PC-9 (cell line): ENCODE measurements around the gene SOX5. TPM values are rescaled to one million over a fixed set of nuclear protein-coding genes. Genes with fewer than 3 reads are reported as not detected.

Source experiments
- BruUV-seq: library from RNA; stranded (reverse); fragments of 400-500 nt; replicated peaks from 2 replicates; lab custom pipeline; 2021; lab: Mats Ljungman, UMichigan
- CTCF ChIA-PET: fragments of 300-600 bp; sonication (Branson Sonifier 250); formaldehyde crosslinking; loops from one replicate; lab custom pipeline; 2022; ENCODE audit warnings: antibody characterized with exemption; lab: Charles Lee
- POLR2A ChIA-PET: fragments of 300-600 bp; sonication (Branson Sonifier 250); formaldehyde crosslinking; loops from one replicate; lab custom pipeline; 2022; ENCODE audit warnings: antibody characterized with exemption; ENCODE audit not compliant: unreplicated experiment; lab: Charles Lee
- DNase-seq, 2 experiments: peaks; one replicate each; pipeline versions ENCODE4 v3.0.0 to v3.0.0-alpha.2; 2015 to 2022; ENCODE audit warnings: mixed read lengths in 1 of 2
- H2AFZ ChIP-seq: fragments of 200-600 bp; sonication (generic); 2 replicates; pipeline ENCODE4 v1.8.1; 2017; ENCODE audit warnings: antibody characterized with exemption
- H3F3A ChIP-seq: fragments of 200-600 bp; sonication (generic); 2 replicates; pipeline ENCODE4 v1.8.1; 2017; ENCODE audit warnings: antibody characterized with exemption, mild to moderate bottlenecking, low read depth; ENCODE audit not compliant: insufficient read depth
- H3K27ac ChIP-seq: fragments of 200-600 bp; sonication (generic); 2 replicates; pipeline ENCODE4 v1.6.1; 2016; ENCODE audit warnings: mixed run types
- H3K27me3 ChIP-seq: fragments of 200-600 bp; sonication (generic); 2 replicates; pipeline ENCODE4 v1.6.1; 2016; ENCODE audit warnings: low read depth, mixed run types; ENCODE audit not compliant: insufficient read depth
- H3K36me3 ChIP-seq: fragments of 200-600 bp; sonication (generic); 2 replicates; pipeline ENCODE4 v1.6.1; 2016; ENCODE audit warnings: low read depth, mixed run types
- H3K4me1 ChIP-seq: fragments of 200-600 bp; sonication (generic); replicated peaks from 2 replicates; pipeline ENCODE4 v1.6.1; 2016; ENCODE audit warnings: mixed run types; ENCODE audit not compliant: insufficient read depth
- H3K4me2 ChIP-seq: fragments of 200-600 bp; sonication (generic); 2 replicates; pipeline ENCODE4 v1.6.1; 2017; ENCODE audit warnings: mixed run types
- H3K4me3 ChIP-seq: fragments of 200-600 bp; sonication (generic); 2 replicates; pipeline ENCODE4 v1.6.1; 2016; ENCODE audit warnings: mixed run types
- H3K79me2 ChIP-seq: fragments of 200-600 bp; sonication (generic); 2 replicates; pipeline ENCODE4 v1.6.1; 2017; ENCODE audit warnings: low read depth, mixed run types
- H3K9me2 ChIP-seq: fragments of 200-600 bp; sonication (generic); 2 replicates; pipeline ENCODE4 v1.8.1; 2017; ENCODE audit warnings: mild to moderate bottlenecking; ENCODE audit not compliant: insufficient read depth
- H3K9me3 ChIP-seq: fragments of 200-600 bp; sonication (generic); 2 replicates; pipeline ENCODE4 v1.8.1; 2016; ENCODE audit warnings: low read depth; ENCODE audit not compliant: insufficient read depth
- H4K20me1 ChIP-seq: fragments of 200-600 bp; sonication (generic); 2 replicates; pipeline ENCODE4 v1.8.1; 2017; ENCODE audit not compliant: insufficient read depth
- EZH2 ChIP-seq: fragments of 200-600 bp; sonication (generic); IDR thresholded peaks from 2 replicates; pipeline ENCODE4 v1.8.0; 2017; ENCODE audit warnings: antibody characterized with exemption, low read depth
- intact Hi-C: fragments of 100-400 bp; cut with micrococcal nuclease; formaldehyde crosslinking; loops from one replicate; pipeline ENCODE4 v1.10.0; 2022; ENCODE audit not compliant: unreplicated experiment
- total RNA-seq: library from RNA; stranded (reverse); gene quantifications from 2 replicates; pipeline ENCODE4 v1.2.3, GENCODE V29; 2021
- TF ChIP-seq, protein P1 (sequence below): fragments of 200-600 bp; sonication (generic); conservative IDR thresholded peaks from 2 replicates; pipeline ENCODE4 v1.6.1; 2017; ENCODE audit warnings: mixed run types, antibody characterized with exemption, mild to moderate bottlenecking, moderate library complexity

Gene SOX5
- total RNA-seq, 1 experiment from 2014 or later = not detected

DNA sequence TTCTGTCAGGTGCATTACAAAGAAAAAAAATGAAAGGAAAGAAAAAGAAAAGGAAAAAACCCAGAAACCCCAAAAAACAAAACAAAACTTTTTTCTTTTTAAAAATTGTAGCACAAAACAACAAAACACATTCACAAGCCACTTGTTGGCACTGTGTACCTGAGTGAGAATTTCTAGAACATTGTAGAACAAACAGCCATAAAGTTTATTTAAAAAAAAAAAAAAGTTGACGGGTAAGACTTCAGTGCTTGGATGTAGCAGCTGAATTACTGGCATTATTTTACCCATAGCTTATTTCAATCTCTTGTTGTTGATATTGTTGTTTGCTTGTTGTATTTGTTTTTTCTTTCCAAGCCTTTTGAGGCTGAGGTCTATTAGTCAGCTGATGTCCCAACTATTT is 415.8 kb downstream of the SOX5 start:
- DNase-seq = no peak
- Histone ChIP-seq H4K20me1 (no peaks in the 10 kb centered on the region), H3K9me2 (no peaks in the 10 kb centered on the region), H3K27me3 (no peaks in the 10 kb centered on the region; the same call in 1 of the 2 replicates), H3K4me1 (no peaks in the 10 kb centered on the region), H3F3A (no peaks in the 10 kb centered on the region), H3K9me3 (no peaks in the 10 kb centered on the region), H3K27ac (no peak overlapping the region), H3K79me2 (no peaks in the 10 kb centered on the region), H3K4me3 (no peak overlapping the region), H3K4me2 (no peak overlapping the region), H2AFZ (no peak overlapping the region), H3K36me3 (no peaks in the 10 kb centered on the region)
- intact Hi-C loops = no loop called here
- POLR2A ChIA-PET = no interaction called here
- BruUV-seq = no TSS peak
- TF ChIP-seq, protein P1, sequence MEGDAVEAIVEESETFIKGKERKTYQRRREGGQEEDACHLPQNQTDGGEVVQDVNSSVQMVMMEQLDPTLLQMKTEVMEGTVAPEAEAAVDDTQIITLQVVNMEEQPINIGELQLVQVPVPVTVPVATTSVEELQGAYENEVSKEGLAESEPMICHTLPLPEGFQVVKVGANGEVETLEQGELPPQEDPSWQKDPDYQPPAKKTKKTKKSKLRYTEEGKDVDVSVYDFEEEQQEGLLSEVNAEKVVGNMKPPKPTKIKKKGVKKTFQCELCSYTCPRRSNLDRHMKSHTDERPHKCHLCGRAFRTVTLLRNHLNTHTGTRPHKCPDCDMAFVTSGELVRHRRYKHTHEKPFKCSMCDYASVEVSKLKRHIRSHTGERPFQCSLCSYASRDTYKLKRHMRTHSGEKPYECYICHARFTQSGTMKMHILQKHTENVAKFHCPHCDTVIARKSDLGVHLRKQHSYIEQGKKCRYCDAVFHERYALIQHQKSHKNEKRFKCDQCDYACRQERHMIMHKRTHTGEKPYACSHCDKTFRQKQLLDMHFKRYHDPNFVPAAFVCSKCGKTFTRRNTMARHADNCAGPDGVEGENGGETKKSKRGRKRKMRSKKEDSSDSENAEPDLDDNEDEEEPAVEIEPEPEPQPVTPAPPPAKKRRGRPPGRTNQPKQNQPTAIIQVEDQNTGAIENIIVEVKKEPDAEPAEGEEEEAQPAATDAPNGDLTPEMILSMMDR = no peak
- no peak for TF ChIP-seq EZH2
- CTCF ChIA-PET = no interaction called here

DNA sequence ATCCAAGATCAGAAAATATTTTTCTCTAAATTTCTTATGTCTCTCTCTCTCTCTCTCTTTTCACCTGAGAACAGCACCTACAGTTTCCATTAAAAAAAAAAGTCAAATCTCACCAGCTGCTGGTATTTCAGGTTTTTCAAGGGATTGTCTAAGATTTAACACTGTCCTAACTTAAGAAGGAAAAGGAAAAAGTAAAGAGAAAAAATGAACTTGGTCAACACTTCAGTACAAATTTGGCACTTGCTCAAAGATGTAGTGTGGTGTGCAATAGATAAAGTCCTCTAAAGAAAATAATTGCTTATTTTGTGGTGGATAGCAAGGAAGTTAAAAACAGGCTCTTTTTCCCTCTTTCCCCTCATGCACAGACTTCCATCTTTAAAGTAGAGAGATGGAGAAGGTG is 416.2 kb downstream of the SOX5 start:
- intact Hi-C loops = no loop called here
- Histone ChIP-seq H3F3A (no peaks in the 10 kb centered on the region), H3K4me3 (no peak overlapping the region), H2AFZ (no peak overlapping the region), H3K9me3 (no peaks in the 10 kb centered on the region), H3K27me3 (no peaks in the 10 kb centered on the region; the same call in 1 of the 2 replicates), H3K4me1 (no peaks in the 10 kb centered on the region), H3K4me2 (no peak overlapping the region), H3K36me3 (no peaks in the 10 kb centered on the region), H4K20me1 (no peaks in the 10 kb centered on the region), H3K9me2 (no peaks in the 10 kb centered on the region), H3K27ac (no peak overlapping the region), H3K79me2 (no peaks in the 10 kb centered on the region)
- POLR2A ChIA-PET = no interaction called here
- no TSS peak for BruUV-seq
- CTCF ChIA-PET = no interaction called here
- TF ChIP-seq, protein P1 = no peak
- no peak for TF ChIP-seq EZH2
- no peak for DNase-seq

DNA sequence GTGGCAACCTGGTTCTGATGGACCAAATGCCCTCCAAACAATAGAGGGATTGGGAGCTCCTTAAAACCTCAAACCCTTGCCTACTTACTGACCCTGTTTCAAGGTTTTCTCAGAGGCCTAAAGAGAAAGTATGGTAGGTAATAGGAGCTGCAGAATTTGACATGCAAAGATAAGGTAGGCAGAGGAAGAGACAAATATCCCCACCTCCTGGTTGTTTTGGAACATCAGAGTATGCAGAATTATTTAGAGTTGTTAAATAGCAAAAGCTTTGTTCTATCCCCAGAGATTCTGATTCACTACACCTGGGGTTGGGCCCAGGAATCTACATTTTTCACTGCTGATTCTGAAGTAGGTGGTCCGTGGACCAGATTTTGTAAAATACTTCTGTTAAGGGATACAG is 421.2 kb downstream of the SOX5 start:
- no peaks in the 10 kb centered on the region for H3K27me3 ChIP-seq
- POLR2A ChIA-PET = no interaction called here
- H3K79me2 ChIP-seq = no peaks in the 10 kb centered on the region
- no peaks in the 10 kb centered on the region for H3K9me2 ChIP-seq
- no peak overlapping the region for H3K4me3 ChIP-seq
- H3K36me3 ChIP-seq = no peaks in the 10 kb centered on the region
- no peak overlapping the region for H2AFZ ChIP-seq
- no peak overlapping the region for H3K4me2 ChIP-seq
- intact Hi-C loops = no loop called here
- no TSS peak for BruUV-seq
- no peaks in the 10 kb centered on the region for H3K4me1 ChIP-seq
- no peaks in the 10 kb centered on the region for H4K20me1 ChIP-seq
- no peak for DNase-seq
- TF ChIP-seq EZH2 = no peak
- TF ChIP-seq, protein P1 = no peak
- no peak overlapping the region for H3K27ac ChIP-seq
- H3F3A ChIP-seq = no peaks in the 10 kb centered on the region
- peaks cover 1% of the 10 kb centered on the region; the same call in 1 of the 2 replicates for H3K9me3 ChIP-seq
- CTCF ChIA-PET = no interaction called here
